Measurements from ENCODE around the gene FOXJ2. TPM values are rescaled to one million over a fixed set of nuclear protein-coding genes. Genes with fewer than 3 reads are reported as not detected.
"Not testable (repeated sequence)": the region's sequence is repeated elsewhere in the genome, so short reads cannot be mapped to it uniquely, and the experiment has no call there.

FOXJ2 gene
- total RNA-seq, 2 donors from 2014 or later: 18.9 to 19.5 TPM

DNA sequence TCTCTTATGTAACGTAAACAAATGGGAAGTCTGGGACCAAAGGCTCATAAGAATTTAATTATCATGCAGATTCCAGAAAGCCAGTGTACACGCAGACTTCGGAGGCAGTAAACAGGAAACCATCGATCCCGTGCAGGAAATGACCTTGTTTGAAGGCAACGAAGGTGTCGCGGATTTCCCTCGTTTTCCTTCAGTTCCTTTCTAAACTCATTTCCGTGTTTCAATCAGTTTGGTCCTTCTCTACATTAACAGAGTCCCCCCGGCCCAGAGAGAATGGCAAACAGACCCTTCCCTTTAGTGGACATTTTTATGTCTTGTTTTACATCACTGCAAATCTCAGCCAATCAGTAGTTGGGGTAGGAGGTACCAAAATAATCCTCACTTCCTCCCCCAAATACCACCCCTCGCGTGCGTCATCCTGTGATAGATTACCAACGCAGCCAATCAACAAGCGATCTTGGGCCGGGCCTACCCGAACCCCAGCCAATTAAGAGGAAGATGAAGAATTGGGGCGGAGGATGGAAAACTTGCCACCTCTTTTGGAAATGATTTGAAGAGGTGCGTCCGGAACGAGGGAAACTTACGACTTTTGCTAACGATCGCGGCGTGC is 6.1 kb upstream of the FOXJ2 start:
- intact Hi-C loops (cut with DNase I): no loop called here
- peak; percentile 95 for DNase-seq
- ATAC-seq: peak; percentile 98 to 99

- intact Hi-C loops (cut with DNase I): no loop called here
- ATAC-seq: no peak
These were observed 4.7 kb upstream of the FOXJ2 start for GRCh38 chr12:8027856-8028255.

DNA sequence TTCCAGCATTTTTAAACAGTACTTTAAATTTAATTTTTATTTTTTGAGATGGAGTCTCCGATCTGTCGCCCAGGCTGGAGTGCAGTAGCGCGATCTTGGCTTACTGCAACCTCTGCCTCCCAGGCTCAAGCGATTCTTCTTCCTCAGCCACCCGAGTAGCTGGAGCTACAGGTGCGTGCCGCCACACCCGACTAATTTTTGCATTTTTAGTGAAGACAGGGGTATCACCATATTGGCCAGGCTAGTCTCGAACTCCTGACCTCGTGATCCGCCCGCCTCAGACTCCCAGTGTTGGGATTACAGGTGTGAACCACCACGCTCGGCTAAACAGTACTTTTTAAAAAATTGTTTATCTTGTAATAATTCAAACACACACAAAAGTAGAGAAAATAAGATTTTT is 4.2 kb upstream of the FOXJ2 start:
- DNase-seq: no peak
- intact Hi-C loops (cut with DNase I): no loop called here
- ATAC-seq: no peak

More at GRCh38 chr12:8027856-8028255, 4.7 kb upstream of the FOXJ2 start:
- no peak for DNase-seq

GRCh38 chr12:8030189-8030588 is 2.3 kb upstream of the FOXJ2 start:
- no peak for ATAC-seq
- intact Hi-C loops (cut with DNase I): no loop called here

GRCh38 chr12:8031017-8031416 is 1.5 kb upstream of the FOXJ2 start:
- DNase-seq; ATAC-seq; intact Hi-C loops (cut with DNase I): not testable (repeated sequence)

More at GRCh38 chr12:8030189-8030588, 2.3 kb upstream of the FOXJ2 start:
- DNase-seq: no peak

GRCh38 chr12:8031872-8032241 is 659 bp upstream of the FOXJ2 start:
- intact Hi-C loops (cut with DNase I): no loop called here
- DNase-seq (no peak), ATAC-seq (no peak)

DNA sequence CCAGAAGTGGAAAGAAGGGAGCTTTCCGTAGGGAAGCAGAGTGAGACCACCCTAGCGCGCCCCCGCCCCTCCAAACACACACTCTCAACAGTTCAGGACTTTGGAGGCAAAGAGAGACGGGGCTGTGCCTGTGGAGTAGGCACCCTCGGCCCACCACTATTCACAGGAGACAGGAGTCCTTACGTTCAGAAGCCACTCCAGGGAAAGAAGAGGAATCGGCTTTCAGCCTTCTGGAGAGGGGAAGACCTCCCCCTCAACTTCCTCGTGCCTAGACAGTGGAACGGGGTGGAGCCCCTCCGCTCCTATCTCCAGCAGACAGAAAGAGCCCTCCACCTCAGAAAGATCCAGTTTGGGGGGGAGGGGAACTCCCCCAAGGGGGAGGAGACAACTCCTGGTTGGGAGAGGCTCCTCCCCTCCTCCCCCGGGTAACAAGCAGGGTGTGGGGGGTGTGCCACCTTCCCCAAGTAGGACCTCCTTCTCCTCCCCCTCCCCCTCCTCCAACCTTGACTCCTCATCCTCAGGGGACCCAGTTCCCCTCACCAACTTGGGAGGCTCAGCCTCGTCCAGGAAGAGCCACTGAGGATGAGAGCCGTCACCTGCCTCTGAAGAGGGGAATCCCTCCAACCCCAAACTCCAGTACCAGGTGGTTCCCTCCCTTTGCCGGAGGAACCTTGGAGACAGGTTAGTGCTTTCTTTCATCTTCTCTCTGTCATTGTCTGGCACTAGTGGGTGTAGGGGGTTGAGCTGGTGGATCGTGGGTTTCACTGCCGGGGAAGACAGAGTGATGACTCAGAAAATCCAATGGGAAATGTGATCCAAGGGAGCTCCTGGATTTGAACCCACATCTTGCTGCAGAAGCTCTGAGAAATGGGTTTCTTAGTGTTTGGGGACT is 883 bp downstream of the FOXJ2 start:
- peak; percentile 74 for DNase-seq
- intact Hi-C loops (cut with DNase I): no loop called here
- ATAC-seq: peak; percentile 45 to 70

DNA sequence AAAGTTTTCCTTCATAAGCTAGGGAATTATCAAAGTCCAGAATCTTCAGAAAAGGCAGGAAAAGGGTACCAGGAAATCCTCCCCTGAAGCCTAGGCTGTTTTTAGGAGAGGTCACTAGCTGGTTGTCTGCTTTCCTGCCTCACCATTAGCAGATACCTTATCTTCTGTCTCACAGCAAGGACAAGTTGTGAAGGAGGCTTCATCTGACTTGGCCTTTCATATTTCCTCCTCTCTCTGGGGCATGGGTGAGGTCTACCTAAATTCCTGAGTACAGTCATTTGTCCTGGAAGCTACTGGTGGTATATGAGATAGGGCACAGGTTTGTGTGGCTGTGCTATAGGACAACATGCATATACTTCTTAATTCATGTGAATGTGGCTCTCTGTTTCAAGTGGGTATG is 2.3 kb downstream of the FOXJ2 start:
- intact Hi-C loops (cut with DNase I): loop anchor here in 1 of 2 donors (5.0 kb wide), 1 partner anchor 42 kb away; no protein-coding TSS in a partner anchor

DNA sequence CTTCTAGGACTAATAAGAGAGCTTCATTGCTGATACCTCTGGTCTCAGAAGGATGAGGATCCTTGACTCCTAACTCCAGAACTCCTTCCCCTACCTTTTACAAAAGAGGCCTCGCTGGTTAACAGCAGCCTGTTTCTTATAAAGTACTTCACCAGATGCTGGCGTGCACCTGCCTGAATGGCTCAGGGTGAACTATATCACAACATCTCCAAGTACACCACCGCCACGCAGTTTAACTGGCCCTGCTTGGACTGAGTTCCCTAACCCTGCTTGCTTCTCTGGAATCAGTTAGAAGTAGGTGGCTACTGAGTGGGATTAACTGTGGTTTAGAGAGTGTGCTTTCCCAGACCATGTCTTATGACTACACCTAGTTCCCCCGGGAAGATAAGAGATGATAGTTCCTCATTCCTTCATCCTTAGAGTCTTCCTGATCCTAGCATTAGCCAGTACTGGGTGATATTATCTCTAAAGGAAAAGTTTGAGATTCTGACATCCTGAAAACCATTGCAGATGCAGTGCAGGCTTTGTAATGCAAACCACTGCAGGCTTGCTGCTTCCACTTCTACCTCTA is 3.0 kb downstream of the FOXJ2 start:
- intact Hi-C loops (cut with DNase I): loop anchor here in 1 of 2 donors (5.0 kb wide), 1 partner anchor 42 kb away; no protein-coding TSS in a partner anchor
- DNase-seq (no peak), ATAC-seq (no peak)

More for the DNA sequence above, 2.3 kb downstream of the FOXJ2 start:
- DNase-seq: no peak
- ATAC-seq: no peak

DNA sequence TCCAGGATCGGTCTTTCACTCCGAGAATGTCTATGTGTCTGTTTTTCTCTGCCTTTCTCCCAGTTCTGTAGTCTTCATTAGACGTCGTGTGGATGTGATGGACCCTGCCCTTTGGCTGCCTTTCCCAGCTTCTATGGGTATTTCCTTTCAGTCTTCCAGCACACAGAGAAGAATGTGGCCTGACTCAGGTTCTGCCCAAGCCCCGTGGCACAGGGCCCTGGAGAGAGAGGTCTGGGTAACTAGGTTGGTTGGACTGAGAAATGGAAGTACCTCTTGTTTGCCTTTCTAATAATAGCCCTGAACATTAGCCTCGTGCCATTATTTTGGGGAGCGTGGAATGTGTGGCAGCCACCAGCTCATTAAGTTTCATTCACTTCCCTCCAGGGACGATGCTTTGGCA is 3.8 kb downstream of the FOXJ2 start:
- no peak for DNase-seq
- ATAC-seq: no peak
- intact Hi-C loops (cut with DNase I): loop anchor here in 1 of 2 donors (5.0 kb wide), 1 partner anchor 41 kb away; no protein-coding TSS in a partner anchor

- no peak for ATAC-seq
- intact Hi-C loops (cut with DNase I): loop anchor here in 1 of 2 donors (5.0 kb wide), 1 partner anchor 40 kb away; no protein-coding TSS in a partner anchor
These were observed 4.6 kb downstream of the FOXJ2 start for GRCh38 chr12:8037046-8037663.

DNA sequence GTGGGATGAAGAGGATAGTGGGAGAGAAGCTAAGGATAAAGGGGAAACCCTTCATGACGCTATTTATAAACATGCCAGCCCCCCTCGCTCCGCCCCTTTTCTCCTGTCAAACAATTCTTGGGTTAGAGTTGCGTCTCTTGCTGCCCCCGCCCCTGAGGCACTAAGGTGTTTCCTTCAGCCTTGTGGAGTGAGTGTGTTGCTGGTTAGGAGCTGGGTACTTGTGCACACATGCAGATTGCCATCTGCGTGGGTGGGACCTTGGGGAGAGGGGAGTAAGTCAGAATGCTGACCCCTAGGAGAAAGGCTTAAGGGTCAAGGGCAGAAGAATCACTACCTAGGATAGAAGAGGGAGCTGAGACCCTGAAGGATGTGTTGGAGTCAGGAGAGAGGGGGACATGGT is 5.4 kb downstream of the FOXJ2 start:
- intact Hi-C loops (cut with DNase I): loop anchor here in 1 of 2 donors (5.0 kb wide), 1 partner anchor 39 kb away; no protein-coding TSS in a partner anchor
- ATAC-seq (no peak), DNase-seq (no peak)

More at GRCh38 chr12:8037046-8037663, 4.6 kb downstream of the FOXJ2 start:
- no peak for DNase-seq

DNA sequence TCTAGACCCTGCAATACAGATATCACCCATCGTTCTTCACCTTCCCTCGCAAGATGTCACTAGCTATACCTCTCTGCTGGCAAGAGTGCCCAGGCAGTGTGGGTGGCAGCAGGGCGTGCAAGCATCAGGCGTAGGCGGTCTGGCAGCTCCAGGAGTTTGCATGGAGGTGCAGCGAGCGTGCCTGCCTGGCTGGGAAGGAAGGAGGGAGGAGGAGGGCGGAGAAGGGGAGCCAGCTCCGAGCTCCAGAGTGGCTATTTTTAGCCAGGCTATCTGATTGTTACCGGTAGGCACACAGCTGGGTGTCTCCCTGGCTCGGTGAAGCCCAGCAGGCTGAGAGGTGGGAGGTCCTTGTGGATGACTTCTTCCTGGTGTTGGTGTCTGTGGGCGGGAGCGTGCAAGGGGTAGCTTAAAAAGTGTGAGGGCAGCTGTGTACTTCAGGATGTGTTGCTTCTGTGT is 6.2 kb downstream of the FOXJ2 start:
- peak; percentile 94 to 95 for ATAC-seq
- peak; percentile 71 for DNase-seq
- intact Hi-C loops (cut with DNase I): loop anchor here in 1 of 2 donors (5.0 kb wide), 1 partner anchor 39 kb away; no protein-coding TSS in a partner anchor

DNA sequence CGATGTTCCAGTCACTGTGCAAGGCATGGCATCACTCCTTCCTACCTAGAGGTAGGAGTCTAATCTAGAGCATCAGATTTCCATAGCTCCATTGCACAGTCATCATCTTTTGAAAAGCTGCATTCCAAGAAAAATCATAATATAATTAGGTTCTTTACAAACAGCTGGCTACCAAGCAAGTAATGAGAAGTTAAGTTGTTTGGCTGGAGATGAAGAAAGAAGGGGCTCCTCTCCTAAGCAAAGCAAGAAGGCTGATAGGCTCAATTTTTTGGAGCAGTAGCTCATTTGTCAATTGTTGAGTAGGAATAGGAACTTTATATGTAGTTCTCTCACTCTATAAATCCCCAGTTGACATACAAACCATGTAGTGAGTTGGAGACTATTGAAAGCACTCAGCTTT is 8.3 kb downstream of the FOXJ2 start:
- DNase-seq (no peak), ATAC-seq (no peak)
- intact Hi-C loops (cut with DNase I): no loop called here

- DNase-seq (peak; percentile 82), ATAC-seq (peak; percentile 76 to 79)
- intact Hi-C loops (cut with DNase I): no loop called here
These were observed 13.7 kb downstream of the FOXJ2 start for GRCh38 chr12:8045952-8046944.

- DNase-seq: no peak
- no peak for ATAC-seq
- intact Hi-C loops (cut with DNase I): no loop called here
These were observed 15.3 kb downstream of the FOXJ2 start for GRCh38 chr12:8047842-8048241.

- DNase-seq (no peak), ATAC-seq (no peak)
- intact Hi-C loops (cut with DNase I): no loop called here
These were observed 16.4 kb downstream of the FOXJ2 start for GRCh38 chr12:8048906-8049305.

Data from left cardiac atrium (tissue), 4 donors.